Measurements from ENCODE around the gene DDX39B.
"Not testable (repeated sequence)": the region's sequence is repeated elsewhere in the genome, so short reads cannot be mapped to it uniquely, and the experiment has no call there.

GRCh38 chr6:31499648-31500047 is 42.2 kb downstream of the DDX39B start:
- not testable (repeated sequence) for TF ChIP-seq SALL2 (tag by site-specific recombination; IDR thresholded peaks at IDR 0.05; ENCODE audit: borderline replicate concordance); ZNF585B (tag by site-specific recombination; IDR thresholded peaks at IDR 0.05); ZNF555 (tag by site-specific recombination; conservative IDR thresholded peaks at IDR 0.05); SCRT2 (tag by site-specific recombination; IDR thresholded peaks at IDR 0.05); ZNF48 (tag by site-specific recombination; IDR thresholded peaks at IDR 0.05); ZSCAN23 (tag by site-specific recombination; IDR thresholded peaks at IDR 0.05); ZFP69B (tag by site-specific recombination; IDR thresholded peaks at IDR 0.05)
- TF ChIP-seq, protein P1, sequence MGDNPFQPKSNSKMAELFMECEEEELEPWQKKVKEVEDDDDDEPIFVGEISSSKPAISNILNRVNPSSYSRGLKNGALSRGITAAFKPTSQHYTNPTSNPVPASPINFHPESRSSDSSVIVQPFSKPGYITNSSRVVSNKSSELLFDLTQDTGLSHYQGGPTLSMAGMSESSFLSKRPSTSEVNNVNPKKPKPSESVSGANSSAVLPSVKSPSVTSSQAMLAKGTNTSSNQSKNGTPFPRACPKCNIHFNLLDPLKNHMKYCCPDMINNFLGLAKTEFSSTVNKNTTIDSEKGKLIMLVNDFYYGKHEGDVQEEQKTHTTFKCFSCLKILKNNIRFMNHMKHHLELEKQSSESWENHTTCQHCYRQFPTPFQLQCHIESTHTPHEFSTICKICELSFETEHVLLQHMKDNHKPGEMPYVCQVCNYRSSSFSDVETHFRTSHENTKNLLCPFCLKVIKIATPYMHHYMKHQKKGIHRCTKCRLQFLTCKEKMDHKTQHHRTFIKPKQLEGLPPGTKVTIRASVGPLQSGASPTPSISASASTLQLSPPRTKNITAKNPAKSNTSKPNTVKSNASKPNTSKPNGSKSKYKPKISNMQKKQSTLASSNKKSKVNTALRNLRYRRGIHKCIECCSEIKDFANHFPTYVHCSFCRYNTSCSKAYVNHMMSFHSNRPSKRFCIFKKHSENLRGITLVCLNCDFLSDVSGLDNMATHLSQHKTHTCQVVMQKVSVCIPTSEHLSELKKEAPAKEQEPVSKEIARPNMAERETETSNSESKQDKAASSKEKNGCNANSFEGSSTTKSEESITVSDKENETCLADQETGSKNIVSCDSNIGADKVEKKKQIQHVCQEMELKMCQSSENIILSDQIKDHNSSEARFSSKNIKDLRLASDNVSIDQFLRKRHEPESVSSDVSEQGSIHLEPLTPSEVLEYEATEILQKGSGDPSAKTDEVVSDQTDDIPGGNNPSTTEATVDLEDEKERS (tag by site-specific recombination; IDR thresholded peaks at IDR 0.05): not testable (repeated sequence)
- TF ChIP-seq, protein P2, sequence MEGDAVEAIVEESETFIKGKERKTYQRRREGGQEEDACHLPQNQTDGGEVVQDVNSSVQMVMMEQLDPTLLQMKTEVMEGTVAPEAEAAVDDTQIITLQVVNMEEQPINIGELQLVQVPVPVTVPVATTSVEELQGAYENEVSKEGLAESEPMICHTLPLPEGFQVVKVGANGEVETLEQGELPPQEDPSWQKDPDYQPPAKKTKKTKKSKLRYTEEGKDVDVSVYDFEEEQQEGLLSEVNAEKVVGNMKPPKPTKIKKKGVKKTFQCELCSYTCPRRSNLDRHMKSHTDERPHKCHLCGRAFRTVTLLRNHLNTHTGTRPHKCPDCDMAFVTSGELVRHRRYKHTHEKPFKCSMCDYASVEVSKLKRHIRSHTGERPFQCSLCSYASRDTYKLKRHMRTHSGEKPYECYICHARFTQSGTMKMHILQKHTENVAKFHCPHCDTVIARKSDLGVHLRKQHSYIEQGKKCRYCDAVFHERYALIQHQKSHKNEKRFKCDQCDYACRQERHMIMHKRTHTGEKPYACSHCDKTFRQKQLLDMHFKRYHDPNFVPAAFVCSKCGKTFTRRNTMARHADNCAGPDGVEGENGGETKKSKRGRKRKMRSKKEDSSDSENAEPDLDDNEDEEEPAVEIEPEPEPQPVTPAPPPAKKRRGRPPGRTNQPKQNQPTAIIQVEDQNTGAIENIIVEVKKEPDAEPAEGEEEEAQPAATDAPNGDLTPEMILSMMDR (tag by site-specific recombination; IDR thresholded peaks at IDR 0.05): not testable (repeated sequence)
